ENCODE data around the gene TBC1D3K.
"Not testable (repeated sequence)": the region's sequence is repeated elsewhere in the genome, so short reads cannot be mapped to it uniquely, and the experiment has no call there.

Gene TBC1D3K

GRCh38 chr17:37924115-37924514 is at the start of gene TBC1D3K:
Gene TBC1D3K, plus strand, starts transcription at chr17:37924415. Its CDS starts 1,585 bp downstream, at chr17:37926000.
- not testable (repeated sequence) for DNase-seq

DNA sequence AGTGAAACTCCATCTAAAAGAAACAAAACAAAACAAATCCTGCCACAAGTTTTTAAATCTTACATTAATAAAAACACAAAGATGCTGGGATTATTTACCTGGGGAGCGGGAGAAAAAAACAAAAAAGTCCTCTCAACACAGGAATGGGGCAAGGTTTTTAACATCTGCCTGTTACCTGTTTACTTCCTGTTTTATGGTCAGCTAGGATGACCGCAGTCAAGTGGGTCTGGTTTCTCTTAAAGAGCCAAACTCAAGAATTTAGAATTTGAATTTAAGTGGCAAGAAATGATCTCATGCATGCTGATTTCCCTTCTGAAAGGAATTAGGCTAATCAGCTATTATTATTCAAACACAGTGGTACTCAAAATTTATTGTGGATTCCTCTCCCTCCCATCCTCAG is 39.7 kb upstream of the TBC1D3K start:
- DNase-seq, result no peak

GRCh38 chr17:37885136-37885535 is 39.1 kb upstream of the TBC1D3K start:
- no peak for DNase-seq

GRCh38 chr17:37888881-37889280 is 35.3 kb upstream of the TBC1D3K start:
- no peak for DNase-seq

DNA sequence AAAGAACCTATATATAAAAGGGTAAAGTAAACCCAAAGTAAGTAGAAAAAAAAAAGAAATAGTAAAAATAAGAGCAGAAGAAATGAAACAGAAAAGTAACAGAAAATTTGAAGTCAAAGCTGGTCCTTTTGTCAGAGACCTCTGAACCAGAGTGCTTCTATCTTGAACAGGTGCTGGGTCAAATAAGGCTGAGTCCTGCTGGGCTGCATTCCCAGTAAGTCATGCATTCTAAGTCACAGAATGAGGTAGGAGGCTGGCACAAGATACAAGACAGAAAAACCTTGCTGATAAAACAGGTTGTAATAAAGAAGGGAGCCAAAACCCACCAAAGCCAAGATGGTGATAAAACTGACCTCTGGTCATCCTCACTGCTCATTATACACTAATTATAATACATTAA is 27.3 kb upstream of the TBC1D3K start:
- DNase-seq, result not testable (repeated sequence)

Measured in DMS79 treated with DMSO at 0.1 percent for 48 hours (cell line).